Measurements from ENCODE around the gene UHMK1.
A peak's percentile ranks its signal among the peaks of the same experiment; 100 is the strongest.

UHMK1 gene

GRCh38 chr1:162530988-162531319 lies 33.3 kb downstream of the UHMK1 start:
- DNase-seq: no peak

GRCh38 chr1:162535501-162535900 lies 37.9 kb downstream of the UHMK1 start:
- DNase-seq: no peak

GRCh38 chr1:162536511-162536910 lies 38.9 kb downstream of the UHMK1 start:
- DNase-seq: no peak

- DNase-seq: no peak
These were observed 39.6 kb downstream of the UHMK1 start for GRCh38 chr1:162537216-162537615.

GRCh38 chr1:162538815-162539431 lies 41.3 kb downstream of the UHMK1 start:
- no peak for DNase-seq

GRCh38 chr1:162541619-162542141 lies 44.1 kb downstream of the UHMK1 start:
- DNase-seq: no peak

GRCh38 chr1:162543228-162543627 lies 45.6 kb downstream of the UHMK1 start:
- DNase-seq: no peak

- no peak for DNase-seq
These were observed 50.6 kb downstream of the UHMK1 start for GRCh38 chr1:162548170-162548569.

- no peak for DNase-seq
These were observed 51.4 kb downstream of the UHMK1 start for GRCh38 chr1:162549001-162549400.

- DNase-seq: no peak
These were observed 53.3 kb downstream of the UHMK1 start for GRCh38 chr1:162550925-162551324.

GRCh38 chr1:162551969-162552683 lies 54.5 kb downstream of the UHMK1 start:
- no peak for DNase-seq

GRCh38 chr1:162552684-162553252 lies 55.1 kb downstream of the UHMK1 start:
- no peak for DNase-seq

- DNase-seq: no peak
These were observed 56.6 kb downstream of the UHMK1 start for GRCh38 chr1:162554258-162554657.

GRCh38 chr1:162557536-162557935 lies 59.9 kb downstream of the UHMK1 start:
- no peak for DNase-seq

GRCh38 chr1:162560303-162561036 lies 62.9 kb downstream of the UHMK1 start:
- DNase-seq: no peak

GRCh38 chr1:162561037-162561615 lies 63.5 kb downstream of the UHMK1 start:
- DNase-seq: peak; percentile 58

- DNase-seq: no peak
These were observed 64.2 kb downstream of the UHMK1 start, which contains the start of gene UAP1 for GRCh38 chr1:162561616-162562469. TSS of gene UAP1 (plus strand) at chr1:162561722. CDS start at chr1:162566069, 4,347 bp downstream.

GRCh38 chr1:162562470-162562828 lies 64.8 kb downstream of the UHMK1 start:
- no peak for DNase-seq

- DNase-seq: no peak
These were observed 67.2 kb downstream of the UHMK1 start for GRCh38 chr1:162564762-162565218.

GRCh38 chr1:162565460-162565859 lies 67.8 kb downstream of the UHMK1 start:
- DNase-seq: no peak

- DNase-seq: no peak
These were observed 69.3 kb downstream of the UHMK1 start for GRCh38 chr1:162566870-162567269.

GRCh38 chr1:162568802-162569201 lies 71.2 kb downstream of the UHMK1 start:
- no peak for DNase-seq

All from NCI-H524 treated with DMSO at 0.1 percent for 48 hours (cell line).